ENCODE results near the gene STK17A. TPM values are rescaled to one million over a fixed set of nuclear protein-coding genes. Genes with fewer than 3 reads are reported as not detected.

Gene STK17A
- polyA plus RNA-seq, 1 of the 3 experiments (the other 2 are of a cell fraction), result 47.8 TPM

- Histone ChIP-seq H3K27me3 (ENCODE audit: insufficient read depth) (peaks cover 60% of the 10 kb centered on the region), H3F3A (replicated peaks; ENCODE audit: insufficient read depth) (no peaks in the 10 kb centered on the region), H3K36me3 (replicated peaks in 1 of 2; ENCODE audit: control insufficient read depth in 1 of 2, insufficient read depth in 2 of 2, low read length in 1 of 2) (no peaks in the 10 kb centered on the region), H4K20me1 (ENCODE audit: insufficient read depth) (no peaks in the 10 kb centered on the region), H2AFZ (ENCODE audit: low read depth) (no peak overlapping the region), H3K79me2 (ENCODE audit: insufficient read depth) (no peaks in the 10 kb centered on the region), H3K9ac (no peak overlapping the region), H3K9me2 (no peaks in the 10 kb centered on the region), H3K4me2 (no peak overlapping the region), H3K4me3 (ENCODE audit: low read depth in 2 of 2, low read length in 1 of 2) (no peak overlapping the region), H3K27ac (ENCODE audit: low read depth in 2 of 2, low read length in 1 of 2) (no peak overlapping the region), H3K9me3 (no peaks in the 10 kb centered on the region), H3K4me1 (ENCODE audit: control insufficient read depth in 1 of 2, insufficient read depth in 2 of 2, low read depth in 1 of 2, low read length in 1 of 2) (no peaks in the 10 kb centered on the region)
- 79% methylated on average over 15 of the region's 15 CpGs for WGBS (ENCODE audit: low lambda C conversion rate)
- TF ChIP-seq YY1 (IDR thresholded peaks at IDR 0.05; ENCODE audit: low read depth) (no peak), JUND (IDR thresholded peaks at IDR 0.05) (no peak), PBX3 (IDR thresholded peaks at IDR 0.05) (no peak), ELF1 (IDR thresholded peaks at IDR 0.05) (no peak), MAX (IDR thresholded peaks at IDR 0.05; ENCODE audit: low read depth) (no peak), CTCF (IDR thresholded peaks at IDR 0.05) (no peak), CHD2 (IDR thresholded peaks at IDR 0.05; ENCODE audit: low read length, partially characterized antibody) (no peak), MXI1 (IDR thresholded peaks at IDR 0.05; ENCODE audit: low read depth, low read length) (no peak), POLR2AphosphoS5 (IDR thresholded peaks at IDR 0.05; ENCODE audit: low read depth, low read length) (no peak), SIN3A (IDR thresholded peaks at IDR 0.05; ENCODE audit: borderline replicate concordance, low read depth, low read length) (no peak), RFX5 (IDR thresholded peaks at IDR 0.05; ENCODE audit: low read length) (no peak)
- ChIA-PET CTCF (interaction anchor here (0.7 kb wide), 1 partner anchor 1437 kb away, joined by 3 read pairs; no protein-coding TSS in a partner anchor), POLR2A (no interaction called here)
- no peak for DNase-seq
These were observed 28.5 kb upstream of the STK17A start for GRCh38 chr7:43554423-43554822.

GRCh38 chr7:43557831-43558495, 24.9 kb upstream of the STK17A start:
- DNase-seq, result no peak
- H3K4me3 ChIP-seq (ENCODE audit: low read depth in 2 of 2, low read length in 1 of 2), result no peak overlapping the region
- no peak overlapping the region for H3K4me2 ChIP-seq
- POLR2A ChIA-PET, result no interaction called here
- H2AFZ ChIP-seq (ENCODE audit: low read depth), result no peak overlapping the region
- H3K36me3 ChIP-seq (replicated peaks in 1 of 2; ENCODE audit: control insufficient read depth in 1 of 2, insufficient read depth in 2 of 2, low read length in 1 of 2), result no peaks in the 10 kb centered on the region
- TF ChIP-seq RCOR1 (IDR thresholded peaks at IDR 0.05; ENCODE audit: low read length), result no peak
- TF ChIP-seq TEAD4 (IDR thresholded peaks at IDR 0.05; ENCODE audit: borderline replicate concordance, insufficient read depth), result no peak
- TF ChIP-seq MXI1 (IDR thresholded peaks at IDR 0.05; ENCODE audit: low read depth, low read length), result no peak
- no peak for TF ChIP-seq SIN3A (IDR thresholded peaks at IDR 0.05; ENCODE audit: borderline replicate concordance, low read depth, low read length)
- no peaks in the 10 kb centered on the region for H3K9me2 ChIP-seq
- H3K79me2 ChIP-seq (ENCODE audit: insufficient read depth), result no peaks in the 10 kb centered on the region
- no peak overlapping the region for H3K9ac ChIP-seq
- H3K4me1 ChIP-seq (ENCODE audit: control insufficient read depth in 1 of 2, insufficient read depth in 2 of 2, low read depth in 1 of 2, low read length in 1 of 2), result no peaks in the 10 kb centered on the region
- 35% methylated on average over 7 of the region's 7 CpGs for WGBS (ENCODE audit: low lambda C conversion rate)
- H3F3A ChIP-seq (replicated peaks; ENCODE audit: insufficient read depth), result no peaks in the 10 kb centered on the region
- CTCF ChIA-PET, result interaction anchor here (1.1 to 10.1 kb wide), 5 partner anchors 15 to 282 kb away, joined by 3 to 81 read pairs (median 4); partner anchors contain the start of gene STK17A
- no peak overlapping the region for H3K27ac ChIP-seq (ENCODE audit: low read depth in 2 of 2, low read length in 1 of 2)
- H4K20me1 ChIP-seq (ENCODE audit: insufficient read depth), result no peaks in the 10 kb centered on the region
- H3K27me3 ChIP-seq (ENCODE audit: insufficient read depth), result peaks cover 36% of the 10 kb centered on the region
- H3K9me3 ChIP-seq, result no peaks in the 10 kb centered on the region
